ENCODE measurements around the gene TAF12.

DNA sequence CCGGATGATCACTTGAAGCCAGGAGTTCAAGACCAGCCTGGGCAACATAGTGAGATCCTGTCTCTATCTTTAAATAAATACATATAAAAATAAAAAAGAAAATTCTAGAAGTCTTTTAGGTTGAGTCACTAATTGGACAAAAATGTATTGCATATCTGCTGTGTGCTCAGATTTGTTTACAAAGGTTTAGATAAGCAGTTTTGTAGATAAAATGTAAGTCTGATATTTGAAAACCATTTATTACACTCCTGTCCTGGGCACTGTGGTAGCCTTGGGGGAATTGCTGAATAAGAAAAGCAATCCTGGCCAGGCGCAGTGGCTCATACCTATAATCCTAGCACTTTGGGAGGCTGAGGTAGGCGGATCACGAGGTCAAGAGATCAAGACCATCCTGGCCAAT lies 37.3 kb upstream of the TAF12 start:
- TF ChIP-seq CTCF (IDR thresholded peaks at IDR 0.05; ENCODE audit: insufficient read depth, low read depth, low read length) (no peak), EZH2 (IDR thresholded peaks at IDR 0.05; ENCODE audit: insufficient read depth, low read length) (no peak)
